Sigmoid colon (tissue), 7 donors: Measurements from ENCODE around the gene CSNK1G3. TPM values are rescaled to one million over a fixed set of nuclear protein-coding genes. Genes with fewer than 3 reads are reported as not detected.

Experiments used
- DNase-seq: peaks from one replicate; pipeline ENCODE4 v3.0.0-alpha.2; 2019
- H3K27ac ChIP-seq, 4 donors: fragments of 200-600 bp; sonication (generic); one replicate each; pipeline ENCODE4 v1.5.1; 2016 to 2019; ENCODE audit warnings: mild to moderate bottlenecking in 1 of 4
- H3K27me3 ChIP-seq, 3 donors: fragments of 200-600 bp; sonication (generic); one replicate each; pipeline ENCODE4 v1.5.1; 2019; ENCODE audit warnings: mild to moderate bottlenecking in 1 of 3
- H3K36me3 ChIP-seq, 4 donors: fragments of 200-600 bp; sonication (generic); one replicate each; pipeline ENCODE4 v1.5.1; 2016 to 2019
- H3K4me1 ChIP-seq, 4 donors: fragments of 200-600 bp; sonication (generic); one replicate each; pipeline ENCODE4 v1.5.1; 2017 to 2019
- H3K4me3 ChIP-seq, 4 donors: fragments of 200-600 bp; sonication (generic); one replicate each; pipeline ENCODE4 v1.5.1; 2017 to 2019; ENCODE audit warnings: mild to moderate bottlenecking in 2 of 4, moderate library complexity in 1 of 4
- H3K9me3 ChIP-seq, 4 donors: fragments of 200-600 bp in 3 of 4; sonication (generic) in 3 of 4; one replicate each; pipeline versions ENCODE4 v1.5.1 to v1.6.1; 2013 to 2019
- EP300 ChIP-seq, 4 donors: sonication (generic); formaldehyde crosslinking; IDR thresholded peaks; one replicate each; pipeline ENCODE4 v1.6.1; 2017; ENCODE audit warnings: antibody characterized with exemption in 4 of 4
- POLR2A ChIP-seq, 2 donors: fragments of 450-650 bp; IDR thresholded peaks; one replicate each; pipeline ENCODE4 v1.6.1; 2016; ENCODE audit warnings: antibody characterized with exemption in 2 of 2, mild to moderate bottlenecking in 2 of 2, moderate library complexity in 2 of 2
- POLR2AphosphoS5 ChIP-seq, 4 donors: sonication (generic); formaldehyde crosslinking; IDR thresholded peaks; one replicate each; pipeline ENCODE4 v1.6.1; 2017; ENCODE audit warnings: antibody characterized with exemption in 4 of 4
- WGBS, 2 donors: extraction: QIAGEN DNeasy Blood & Tissue Kit; methylation state at CpG; one replicate each; pipeline ENCODE4 v1.1.7; 2013; 5-methylcytosine and 5-hydroxymethylcytosine counted together
- intact Hi-C: fragments of 100-400 bp; cut with DNase I; formaldehyde crosslinking; loops from one replicate; pipeline ENCODE4 v1.15.1; 2023
- polyA plus RNA-seq, 3 donors: library from polyadenylated mRNA; stranded (reverse); fragments of 200-250 nt; gene quantifications; one replicate each; pipeline ENCODE4 v1.2.3, GENCODE V29; 2013
- total RNA-seq, 4 donors: library from RNA; depleted of rRNA; stranded (reverse); fragments of >200 nt; gene quantifications; one replicate each; pipeline ENCODE4 v1.1.0, GENCODE V29; 2016
- TF ChIP-seq, protein P1 (sequence below), 4 experiments: fragments of 450-650 bp in 3 of 4; fragments of 200-600 bp in 1 of 4; IDR thresholded peaks; one replicate each; pipeline ENCODE4 v1.5.1; 2016 to 2019; ENCODE audit warnings: antibody characterized with exemption in 4 of 4, mild to moderate bottlenecking in 3 of 4, moderate library complexity in 2 of 4
- donor health status: healthy with polysubstance abuse.
- donor health status: Bipolar disorder and iron deficiency.
- donor health status: healthy.

CSNK1G3 gene
- total and polyA plus RNA-seq, 7 donors, result 21.6 to 99.6 (median 55.8) TPM

DNA sequence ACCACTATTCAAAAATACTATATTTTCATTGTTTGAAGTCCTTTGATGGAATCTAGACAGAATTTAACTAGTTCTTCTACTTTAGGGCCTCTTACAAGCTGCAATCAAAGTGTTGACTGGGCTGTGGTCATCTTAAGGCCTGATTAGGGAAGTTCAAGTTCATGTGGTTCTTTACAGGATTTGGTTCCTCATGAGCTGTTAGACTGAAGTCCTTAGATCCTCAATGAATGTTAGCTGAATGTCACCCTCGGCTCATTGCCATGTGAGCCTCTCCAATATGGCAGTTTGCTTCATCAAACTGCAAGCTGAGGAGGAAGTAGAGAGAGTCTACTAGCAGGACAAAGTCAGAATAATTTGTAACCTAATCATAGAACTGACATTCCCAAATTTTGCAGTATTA is 135.1 kb downstream of the CSNK1G3 start:
- intact Hi-C loops, result no loop called here
- TF ChIP-seq POLR2A (IDR thresholded peaks at IDR 0.05), result no peak
- no peak for TF ChIP-seq POLR2AphosphoS5 (IDR thresholded peaks at IDR 0.05)
- TF ChIP-seq, protein P1, sequence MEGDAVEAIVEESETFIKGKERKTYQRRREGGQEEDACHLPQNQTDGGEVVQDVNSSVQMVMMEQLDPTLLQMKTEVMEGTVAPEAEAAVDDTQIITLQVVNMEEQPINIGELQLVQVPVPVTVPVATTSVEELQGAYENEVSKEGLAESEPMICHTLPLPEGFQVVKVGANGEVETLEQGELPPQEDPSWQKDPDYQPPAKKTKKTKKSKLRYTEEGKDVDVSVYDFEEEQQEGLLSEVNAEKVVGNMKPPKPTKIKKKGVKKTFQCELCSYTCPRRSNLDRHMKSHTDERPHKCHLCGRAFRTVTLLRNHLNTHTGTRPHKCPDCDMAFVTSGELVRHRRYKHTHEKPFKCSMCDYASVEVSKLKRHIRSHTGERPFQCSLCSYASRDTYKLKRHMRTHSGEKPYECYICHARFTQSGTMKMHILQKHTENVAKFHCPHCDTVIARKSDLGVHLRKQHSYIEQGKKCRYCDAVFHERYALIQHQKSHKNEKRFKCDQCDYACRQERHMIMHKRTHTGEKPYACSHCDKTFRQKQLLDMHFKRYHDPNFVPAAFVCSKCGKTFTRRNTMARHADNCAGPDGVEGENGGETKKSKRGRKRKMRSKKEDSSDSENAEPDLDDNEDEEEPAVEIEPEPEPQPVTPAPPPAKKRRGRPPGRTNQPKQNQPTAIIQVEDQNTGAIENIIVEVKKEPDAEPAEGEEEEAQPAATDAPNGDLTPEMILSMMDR (IDR thresholded peaks at IDR 0.05), result no peak
- TF ChIP-seq EP300 (IDR thresholded peaks at IDR 0.05), result no peak
- H3K27me3 ChIP-seq, result no peaks in the 10 kb centered on the region
- no peak overlapping the region for H3K27ac ChIP-seq
- DNase-seq, result no peak
- 84 to 93% methylated on average over 1 of the region's 1 CpG for WGBS, 2 donors
- H3K4me1 ChIP-seq, result no peaks in the 10 kb centered on the region
- H3K4me3 ChIP-seq, result no peak overlapping the region
- H3K36me3 ChIP-seq, result no peaks in the 10 kb centered on the region
- no peaks in the 10 kb centered on the region for H3K9me3 ChIP-seq

DNA sequence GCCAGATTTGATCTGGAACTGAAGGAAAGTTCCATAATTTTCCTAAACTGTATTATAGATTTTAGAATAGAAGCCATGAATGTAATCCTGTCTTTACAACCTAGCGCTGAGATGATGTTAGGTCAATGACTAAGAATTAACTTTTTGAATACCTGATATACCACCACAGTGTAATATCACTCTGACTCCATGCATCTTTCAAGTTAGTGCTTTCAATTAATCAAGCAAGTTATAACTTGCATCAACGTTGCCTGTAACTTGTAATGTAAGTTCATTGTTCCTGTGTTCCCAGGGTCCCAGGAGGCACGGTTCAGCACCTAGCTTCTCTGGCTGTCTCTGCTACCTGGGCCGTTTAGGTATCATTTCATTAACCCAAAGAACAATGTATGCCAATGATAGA is 139.3 kb downstream of the CSNK1G3 start:
- TF ChIP-seq, protein P1 (IDR thresholded peaks at IDR 0.05), result no peak
- TF ChIP-seq POLR2AphosphoS5 (IDR thresholded peaks at IDR 0.05), result no peak
- no peak for TF ChIP-seq EP300 (IDR thresholded peaks at IDR 0.05)
- no peak for TF ChIP-seq POLR2A (IDR thresholded peaks at IDR 0.05)
- no peak for DNase-seq
- Histone ChIP-seq H3K9me3 (no peaks in the 10 kb centered on the region), H3K27me3 (no peaks in the 10 kb centered on the region), H3K4me3 (no peak overlapping the region), H3K27ac (no peak overlapping the region), H3K36me3 (no peaks in the 10 kb centered on the region), H3K4me1 (no peaks in the 10 kb centered on the region)
- 90 to 91% methylated on average over 4 of the region's 4 CpGs for WGBS, 2 donors
- intact Hi-C loops, result no loop called here

DNA sequence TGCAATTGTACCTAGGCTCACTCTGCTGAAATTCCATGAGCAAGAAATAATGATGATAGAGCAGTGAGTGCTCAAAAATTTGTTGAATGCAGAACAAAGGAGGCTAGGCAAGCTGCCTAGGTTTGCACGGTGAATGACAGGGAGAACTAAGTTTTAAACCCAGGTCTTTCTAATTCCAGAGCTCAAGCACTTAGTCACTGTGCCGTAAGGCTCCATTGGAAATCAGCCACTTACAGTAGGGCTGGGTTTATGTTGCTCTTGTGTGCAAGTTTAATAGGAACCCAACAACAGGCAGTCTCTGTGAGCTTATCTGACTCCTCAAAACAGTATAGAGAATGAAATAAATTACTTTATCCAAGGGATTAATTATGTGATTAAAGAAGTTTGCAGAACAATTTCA is 147.0 kb downstream of the CSNK1G3 start:
- intact Hi-C loops, result no loop called here
- no peak overlapping the region for H3K27ac ChIP-seq
- H3K36me3 ChIP-seq, result no peaks in the 10 kb centered on the region
- peaks cover 0 to 3% (median 0%) of the 10 kb centered on the region in 4 donors for H3K9me3 ChIP-seq
- no peak overlapping the region for H3K4me3 ChIP-seq
- 90 to 92% methylated on average over 2 of the region's 2 CpGs for WGBS, 2 donors
- H3K27me3 ChIP-seq, result no peaks in the 10 kb centered on the region
- DNase-seq, result no peak
- H3K4me1 ChIP-seq, result no peaks in the 10 kb centered on the region
- TF ChIP-seq POLR2AphosphoS5 (IDR thresholded peaks at IDR 0.05) (no peak), EP300 (IDR thresholded peaks at IDR 0.05) (no peak), POLR2A (IDR thresholded peaks at IDR 0.05) (no peak)
- TF ChIP-seq, protein P1 (IDR thresholded peaks at IDR 0.05), result no peak

DNA sequence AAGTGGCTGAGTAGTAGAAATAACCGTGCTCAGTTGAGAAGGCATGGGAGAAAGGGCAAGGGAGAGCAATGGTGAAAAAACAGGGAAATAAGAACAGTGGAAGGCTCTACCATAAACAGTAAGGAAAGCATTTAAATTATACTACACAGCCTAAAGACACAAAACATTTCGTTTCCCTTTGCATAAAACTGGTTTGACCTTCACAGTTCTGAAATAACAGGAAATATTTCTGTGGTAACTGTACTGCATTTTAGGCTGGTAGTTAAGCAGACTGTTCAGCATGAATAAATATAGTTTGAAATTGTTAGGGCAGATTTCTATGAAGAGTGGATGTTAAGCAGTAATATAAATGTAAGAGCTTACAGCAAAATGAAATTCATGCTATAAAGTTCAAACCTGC is 147.5 kb downstream of the CSNK1G3 start:
- no peak for DNase-seq
- no peaks in the 10 kb centered on the region for H3K27me3 ChIP-seq
- 45 to 57% methylated on average over 2 of the region's 2 CpGs for WGBS, 2 donors
- intact Hi-C loops, result no loop called here
- peaks cover 0 to 5% (median 0%) of the 10 kb centered on the region in 4 donors for H3K9me3 ChIP-seq
- no peaks in the 10 kb centered on the region for H3K4me1 ChIP-seq
- H3K4me3 ChIP-seq, result no peak overlapping the region
- TF ChIP-seq POLR2AphosphoS5 (IDR thresholded peaks at IDR 0.05), result no peak
- H3K27ac ChIP-seq, result no peak overlapping the region
- H3K36me3 ChIP-seq, result no peaks in the 10 kb centered on the region

DNA sequence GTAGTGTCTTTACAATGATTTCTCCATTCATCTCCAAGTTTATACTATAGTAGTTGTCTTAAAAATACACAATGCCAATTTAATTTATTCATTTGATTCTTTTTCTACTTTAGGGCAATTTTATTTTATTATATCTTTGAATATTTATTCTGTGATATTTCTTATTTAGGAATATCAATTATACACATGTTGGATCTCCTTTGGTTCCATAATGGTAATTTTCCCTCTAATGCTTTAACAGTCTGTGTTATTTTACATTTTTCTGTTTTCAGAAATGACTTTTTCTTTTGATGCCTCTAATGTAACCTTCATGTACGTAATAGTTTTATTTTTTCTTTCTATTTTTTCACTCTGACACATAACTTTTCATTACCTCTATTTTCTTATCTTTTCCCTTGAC is 153.0 kb downstream of the CSNK1G3 start:
- no peak for TF ChIP-seq POLR2A (IDR thresholded peaks at IDR 0.05)
- no peak for TF ChIP-seq EP300 (IDR thresholded peaks at IDR 0.05)
- TF ChIP-seq POLR2AphosphoS5 (IDR thresholded peaks at IDR 0.05), result no peak
- TF ChIP-seq, protein P1 (IDR thresholded peaks at IDR 0.05), result no peak
- intact Hi-C loops, result no loop called here

More for the DNA sequence above, 153.0 kb downstream of the CSNK1G3 start:
- DNase-seq, result no peak
- peaks cover 0 to 8% (median 0%) of the 10 kb centered on the region in 4 donors for H3K9me3 ChIP-seq
- no peaks in the 10 kb centered on the region for H3K27me3 ChIP-seq
- H3K4me3 ChIP-seq, result no peak overlapping the region
- H3K27ac ChIP-seq, result no peak overlapping the region
- H3K4me1 ChIP-seq, result no peaks in the 10 kb centered on the region
- WGBS, 2 donors, result 91 to 95% methylated on average over 1 of the region's 1 CpG
- H3K36me3 ChIP-seq, result no peaks in the 10 kb centered on the region
